ENCODE measurements around the gene APOD. TPM values are rescaled to one million over a fixed set of nuclear protein-coding genes. Genes with fewer than 3 reads are reported as not detected.

The APOD gene
- total and polyA plus RNA-seq, 2 of the 4 experiments (the other 2 are of a cell fraction), result 0.36 TPM; not detected in 1

- no peak for TF ChIP-seq RCOR1 (IDR thresholded peaks at IDR 0.05; ENCODE audit: insufficient replicate concordance, low read length)
- no peak for TF ChIP-seq CTCF (conservative IDR thresholded peaks at IDR 0.05; ENCODE audit: low read depth, low read length)
- no peak for TF ChIP-seq CHD1 (IDR thresholded peaks at IDR 0.05; ENCODE audit: low read depth, low read length)
- TF ChIP-seq, protein P1, sequence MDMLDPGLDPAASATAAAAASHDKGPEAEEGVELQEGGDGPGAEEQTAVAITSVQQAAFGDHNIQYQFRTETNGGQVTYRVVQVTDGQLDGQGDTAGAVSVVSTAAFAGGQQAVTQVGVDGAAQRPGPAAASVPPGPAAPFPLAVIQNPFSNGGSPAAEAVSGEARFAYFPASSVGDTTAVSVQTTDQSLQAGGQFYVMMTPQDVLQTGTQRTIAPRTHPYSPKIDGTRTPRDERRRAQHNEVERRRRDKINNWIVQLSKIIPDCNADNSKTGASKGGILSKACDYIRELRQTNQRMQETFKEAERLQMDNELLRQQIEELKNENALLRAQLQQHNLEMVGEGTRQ (IDR thresholded peaks at IDR 0.05; ENCODE audit: low read depth, low read length), result no peak
- no peak for TF ChIP-seq NFE2L2 (IDR thresholded peaks at IDR 0.05; ENCODE audit: low read depth, low read length)
- TF ChIP-seq CEBPB (IDR thresholded peaks at IDR 0.05; ENCODE audit: low read depth, low read length), result no peak
- TF ChIP-seq ELK1 (IDR thresholded peaks at IDR 0.05; ENCODE audit: borderline replicate concordance, low read depth, low read length), result no peak
- TF ChIP-seq MXI1 (IDR thresholded peaks at IDR 0.05; ENCODE audit: borderline replicate concordance, low read depth, low read length), result no peak
- no peak for TF ChIP-seq RFX5 (IDR thresholded peaks at IDR 0.05; ENCODE audit: low read depth, low read length)
- TF ChIP-seq BHLHE40 (IDR thresholded peaks at IDR 0.05; ENCODE audit: low read depth, low read length), result no peak
- TF ChIP-seq RAD21 (IDR thresholded peaks at IDR 0.05; ENCODE audit: low read length), result no peak
- no peak for TF ChIP-seq SMC3 (IDR thresholded peaks at IDR 0.05; ENCODE audit: low read depth, low read length)
- H3K79me1 ChIP-seq (ENCODE audit: low read depth in 1 of 2, low read length in 2 of 2), result no peaks in the 10 kb centered on the region
- no peak for DNase-seq
- H3K4ac ChIP-seq (ENCODE audit: low read depth, low read length), result no peak overlapping the region
- no peak overlapping the region for H2BK15ac ChIP-seq (ENCODE audit: low read depth, low read length)
- no peaks in the 10 kb centered on the region for H3K9me3 ChIP-seq (ENCODE audit: control insufficient read depth, insufficient read depth, low read length)
- H2BK120ac ChIP-seq (ENCODE audit: low read depth, low read length), result no peak overlapping the region
- no peak overlapping the region for H3K27ac ChIP-seq (ENCODE audit: insufficient read depth, low read length)
- no TSS peak for BruUV-seq (replicated peaks)
- H2AFZ ChIP-seq (replicated peaks; ENCODE audit: low read length, poor library complexity), result no peak overlapping the region
- in situ Hi-C loops (cut with MboI; ENCODE audit: low sequenced_read_pairs) (no loop called here), intact Hi-C loops (cut with micrococcal nuclease) (no loop called here), dilution Hi-C loops (cut with HindIII; ENCODE audit: low sequenced_read_pairs, unreplicated experiment) (no loop called here)
- no peak overlapping the region for H2AK9ac ChIP-seq (replicated peaks; ENCODE audit: low read depth, low read length, poor library complexity)
- H3K9me1 ChIP-seq (ENCODE audit: insufficient read depth, low read length), result no peaks in the 10 kb centered on the region
- no peak for ATAC-seq (ENCODE audit: low read depth)
- H3K4me2 ChIP-seq (ENCODE audit: low read depth, low read length), result no peak overlapping the region
- ChIA-PET POLR2A (ENCODE audit: unreplicated experiment) (no interaction called here), CTCF (no interaction called here)
- H2BK5ac ChIP-seq (ENCODE audit: low read depth, low read length, poor library complexity, severe bottlenecking), result no peak overlapping the region
- H3K9ac ChIP-seq (ENCODE audit: low read depth, low read length), result no peak overlapping the region
- no peaks in the 10 kb centered on the region for H3K36me3 ChIP-seq (ENCODE audit: control insufficient read depth, insufficient read depth, low read length)
- no peaks in the 10 kb centered on the region for H3K4me1 ChIP-seq (ENCODE audit: control insufficient read depth, insufficient read depth, low read length)
- no peak overlapping the region for H3K14ac ChIP-seq (replicated peaks; ENCODE audit: low read depth, low read length)
- H3K56ac ChIP-seq (ENCODE audit: extremely low read depth, insufficient read depth, low read length), result no peak overlapping the region
- no peak overlapping the region for H4K8ac ChIP-seq (ENCODE audit: low read depth in 2 of 2, low read length in 2 of 2)
- no peak overlapping the region for H2AK5ac ChIP-seq (ENCODE audit: low read depth, low read length)
- H4K91ac ChIP-seq (ENCODE audit: insufficient read depth, low read depth, low read length), result no peak overlapping the region
- H4K20me1 ChIP-seq (ENCODE audit: insufficient read depth, low read length), result no peaks in the 10 kb centered on the region
- H4K5ac ChIP-seq (ENCODE audit: low read depth, low read length), result no peak overlapping the region
- WGBS, 2 experiments (ENCODE audit: extremely low coverage in 2 of 2, insufficient read length in 1 of 2), result no CpG with 5 or more reads among the region's 3 CpGs
- H3K18ac ChIP-seq (ENCODE audit: low read depth, low read length), result no peak overlapping the region
- H3K27me3 ChIP-seq (ENCODE audit: control insufficient read depth, insufficient read depth, low read length), result peaks cover 4% of the 10 kb centered on the region; the same call in 1 of the 2 replicates
- no peak overlapping the region for H3K23ac ChIP-seq (ENCODE audit: low read depth, low read length)
- no peak overlapping the region for H2BK20ac ChIP-seq (ENCODE audit: low read depth, low read length)
- no peak overlapping the region for H3K4me3 ChIP-seq (ENCODE audit: insufficient read depth, low read depth, low read length)
These were observed 25.5 kb upstream of the APOD start for GRCh38 chr3:195609229-195609628.

All from IMR-90 (cell line).